ENCODE data around the gene ARMH3.

Gene ARMH3

GRCh38 chr10:101965075-101965765 lies 90.8 kb downstream of the ARMH3 start:
- H3K4me3 ChIP-seq (ENCODE audit: low read depth, low read length) = no peak overlapping the region
- TF ChIP-seq, protein P1, sequence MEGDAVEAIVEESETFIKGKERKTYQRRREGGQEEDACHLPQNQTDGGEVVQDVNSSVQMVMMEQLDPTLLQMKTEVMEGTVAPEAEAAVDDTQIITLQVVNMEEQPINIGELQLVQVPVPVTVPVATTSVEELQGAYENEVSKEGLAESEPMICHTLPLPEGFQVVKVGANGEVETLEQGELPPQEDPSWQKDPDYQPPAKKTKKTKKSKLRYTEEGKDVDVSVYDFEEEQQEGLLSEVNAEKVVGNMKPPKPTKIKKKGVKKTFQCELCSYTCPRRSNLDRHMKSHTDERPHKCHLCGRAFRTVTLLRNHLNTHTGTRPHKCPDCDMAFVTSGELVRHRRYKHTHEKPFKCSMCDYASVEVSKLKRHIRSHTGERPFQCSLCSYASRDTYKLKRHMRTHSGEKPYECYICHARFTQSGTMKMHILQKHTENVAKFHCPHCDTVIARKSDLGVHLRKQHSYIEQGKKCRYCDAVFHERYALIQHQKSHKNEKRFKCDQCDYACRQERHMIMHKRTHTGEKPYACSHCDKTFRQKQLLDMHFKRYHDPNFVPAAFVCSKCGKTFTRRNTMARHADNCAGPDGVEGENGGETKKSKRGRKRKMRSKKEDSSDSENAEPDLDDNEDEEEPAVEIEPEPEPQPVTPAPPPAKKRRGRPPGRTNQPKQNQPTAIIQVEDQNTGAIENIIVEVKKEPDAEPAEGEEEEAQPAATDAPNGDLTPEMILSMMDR (IDR thresholded peaks at IDR 0.05; ENCODE audit: low read depth, low read length) = no peak

DNA sequence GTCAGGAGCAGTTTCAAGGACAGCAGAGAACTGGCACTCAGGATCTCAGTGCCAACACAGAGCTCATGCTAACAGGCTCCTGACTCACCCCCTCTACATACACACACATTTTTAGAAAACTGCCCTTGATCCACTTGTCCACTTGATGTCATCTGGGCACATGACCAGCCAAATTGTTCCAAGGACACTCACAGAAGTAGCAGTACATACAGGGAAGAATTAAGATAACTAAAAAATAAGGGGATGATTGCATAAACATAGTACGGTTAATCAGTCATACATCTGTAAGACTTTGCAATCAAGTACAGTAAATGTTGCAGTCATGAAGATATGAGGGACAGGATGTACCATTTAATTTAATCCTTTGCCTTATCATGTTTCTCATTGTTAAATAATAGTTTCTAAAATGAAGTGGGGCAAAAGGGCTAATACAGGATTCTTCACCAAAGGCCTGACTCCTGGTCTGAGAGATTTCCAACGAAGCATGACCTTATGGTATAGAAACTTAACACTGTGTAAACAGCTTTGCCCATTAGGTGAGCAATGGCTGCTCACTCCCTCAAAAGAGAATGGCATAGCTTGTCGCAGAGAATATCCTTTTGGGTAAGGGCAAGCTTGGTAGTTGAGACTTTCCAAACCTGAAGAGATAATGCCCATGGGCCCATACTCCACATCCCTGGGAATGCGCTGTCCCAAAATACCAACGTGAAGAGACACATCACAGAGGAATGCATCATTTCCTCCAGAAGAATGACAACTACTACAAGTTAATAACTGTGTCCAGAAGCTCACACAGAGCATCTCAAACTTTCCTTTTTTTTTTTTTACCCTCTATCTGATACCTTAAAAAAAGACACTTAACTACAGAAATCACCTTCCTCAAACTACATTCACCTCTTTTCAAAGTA lies 94.1 kb downstream of the ARMH3 start:
- no peak overlapping the region for H3K4me3 ChIP-seq (ENCODE audit: low read depth, low read length)
- TF ChIP-seq, protein P1 (IDR thresholded peaks at IDR 0.05; ENCODE audit: low read depth, low read length) = no peak

GRCh38 chr10:101960879-101961395 lies 95.0 kb downstream of the ARMH3 start:
- TF ChIP-seq, protein P1 (IDR thresholded peaks at IDR 0.05; ENCODE audit: low read depth, low read length) = no peak
- no peak overlapping the region for H3K4me3 ChIP-seq (ENCODE audit: low read depth, low read length)

DNA sequence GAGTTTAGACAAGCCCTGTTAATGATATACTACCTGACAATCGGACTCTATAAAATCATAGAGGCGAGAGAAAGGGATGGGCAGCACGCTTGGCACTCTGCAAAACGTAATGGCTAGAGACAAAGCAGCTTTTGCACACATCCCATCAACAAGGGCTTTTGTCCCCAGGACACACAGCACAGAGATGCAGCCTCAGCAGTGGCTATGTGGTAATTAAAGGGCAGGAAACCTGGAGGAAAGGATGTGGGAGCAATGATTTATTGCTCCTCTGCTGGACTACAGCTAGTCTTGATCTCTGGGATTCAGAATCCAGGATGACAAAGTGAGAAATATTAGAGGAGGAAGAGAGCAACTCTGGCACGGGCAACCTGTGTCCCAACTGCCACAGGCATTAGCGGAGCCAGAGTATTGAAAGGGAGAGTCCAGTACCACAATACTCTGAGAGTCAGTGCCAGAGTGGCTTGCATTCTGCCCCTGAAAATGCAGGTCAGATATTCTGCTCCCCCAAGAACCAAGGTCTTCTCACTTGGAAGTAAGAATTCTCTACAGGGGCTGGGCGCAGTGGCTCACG lies 96.5 kb downstream of the ARMH3 start:
- no peak overlapping the region for H3K4me3 ChIP-seq (ENCODE audit: low read depth, low read length)
- TF ChIP-seq, protein P1 (IDR thresholded peaks at IDR 0.05; ENCODE audit: low read depth, low read length) = no peak

DNA sequence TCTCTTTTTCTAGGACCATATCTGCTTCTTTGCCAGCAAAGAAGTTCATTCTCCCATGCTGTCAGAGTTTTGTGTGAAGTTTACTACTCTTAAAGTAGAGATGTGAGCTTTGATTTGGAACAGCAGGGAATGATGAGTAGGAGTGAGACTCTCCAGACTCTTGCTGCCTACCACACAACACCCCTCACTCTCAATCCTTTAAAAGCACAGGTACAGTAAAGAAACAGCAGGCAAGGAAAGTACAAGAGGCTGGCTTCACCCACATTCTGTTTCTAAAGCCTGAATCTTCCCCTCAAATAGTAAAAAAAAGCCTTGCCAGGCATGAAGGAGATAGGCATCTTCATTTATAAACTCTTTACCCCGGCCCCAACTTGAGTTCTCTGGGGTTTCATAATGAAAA lies 97.3 kb downstream of the ARMH3 start:
- TF ChIP-seq, protein P1 (IDR thresholded peaks at IDR 0.05; ENCODE audit: low read depth, low read length) = no peak
- no peak overlapping the region for H3K4me3 ChIP-seq (ENCODE audit: low read depth, low read length)

DNA sequence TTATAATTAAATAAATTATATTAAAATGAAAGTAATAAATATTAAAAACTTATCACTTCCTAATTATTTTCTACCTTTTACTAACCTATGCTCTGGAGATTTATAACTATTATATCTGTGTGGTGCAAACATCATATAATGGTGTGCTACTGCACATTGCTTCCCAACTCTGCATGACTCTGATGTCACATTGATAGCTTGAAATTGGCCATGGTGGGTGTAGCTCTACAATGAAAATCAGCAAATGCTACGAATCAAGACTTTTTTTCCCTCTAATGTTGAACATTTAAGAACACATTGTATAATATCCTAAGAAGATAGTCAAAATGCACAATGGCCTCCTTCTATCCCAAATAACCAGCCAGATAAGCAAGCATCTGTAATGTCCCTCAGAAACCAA lies 99.1 kb downstream of the ARMH3 start:
- no peak overlapping the region for H3K4me3 ChIP-seq (ENCODE audit: low read depth, low read length)

More for the DNA sequence above, 99.1 kb downstream of the ARMH3 start:
- TF ChIP-seq, protein P1 (IDR thresholded peaks at IDR 0.05; ENCODE audit: low read depth, low read length) = no peak
